ENCODE measurements around the gene ZSWIM4. TPM values are rescaled to one million over a fixed set of nuclear protein-coding genes. Genes with fewer than 3 reads are reported as not detected.

Gene ZSWIM4
- total and polyA plus RNA-seq, 9 donors, result 1.2 to 7.9 (median 4.3) TPM

DNA sequence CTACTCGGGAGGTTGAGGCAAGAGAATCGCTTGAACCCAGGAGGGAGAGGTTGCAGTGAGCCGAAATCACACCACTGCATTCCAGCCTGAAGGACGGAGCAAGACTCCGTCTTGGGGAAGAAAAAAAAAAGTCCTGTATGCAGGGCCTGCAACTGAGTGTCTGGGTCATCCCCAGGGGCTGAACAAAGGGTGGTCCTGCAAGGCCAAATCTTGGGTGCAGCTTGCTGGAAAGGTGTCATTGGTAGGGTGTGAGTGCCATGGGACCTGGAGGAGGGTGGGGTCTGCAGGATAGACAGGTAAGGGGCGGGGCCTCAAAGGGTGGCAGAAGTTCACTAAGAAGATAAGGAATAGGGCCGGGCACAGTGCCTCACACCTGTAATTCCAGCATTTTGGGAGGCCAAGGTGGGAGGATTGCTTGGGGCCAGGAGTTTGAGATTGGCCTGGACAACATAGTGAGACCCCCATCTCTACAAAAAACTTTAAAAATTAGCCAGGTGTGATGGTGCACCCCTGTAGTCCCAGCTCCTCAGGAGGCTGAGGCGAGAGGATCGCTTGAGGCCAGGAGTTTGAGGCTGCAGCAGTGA is 31.5 kb downstream of the ZSWIM4 start:
- 92 to 95% (median 94%) methylated on average over 9 of the region's 9 CpGs for WGBS, 3 donors
- Histone ChIP-seq H3K27me3 (no peaks in the 10 kb centered on the region), H3K27ac (no peak overlapping the region), H3K4me3 (no peak overlapping the region), H3K36me3 (peaks cover 3% of the 10 kb centered on the region), H3K4me1 (ENCODE audit: insufficient read depth) (no peaks in the 10 kb centered on the region), H3K9me3 (no peaks in the 10 kb centered on the region)
- intact Hi-C loops (cut with DNase I), result no loop called here
- TF ChIP-seq, protein P1, sequence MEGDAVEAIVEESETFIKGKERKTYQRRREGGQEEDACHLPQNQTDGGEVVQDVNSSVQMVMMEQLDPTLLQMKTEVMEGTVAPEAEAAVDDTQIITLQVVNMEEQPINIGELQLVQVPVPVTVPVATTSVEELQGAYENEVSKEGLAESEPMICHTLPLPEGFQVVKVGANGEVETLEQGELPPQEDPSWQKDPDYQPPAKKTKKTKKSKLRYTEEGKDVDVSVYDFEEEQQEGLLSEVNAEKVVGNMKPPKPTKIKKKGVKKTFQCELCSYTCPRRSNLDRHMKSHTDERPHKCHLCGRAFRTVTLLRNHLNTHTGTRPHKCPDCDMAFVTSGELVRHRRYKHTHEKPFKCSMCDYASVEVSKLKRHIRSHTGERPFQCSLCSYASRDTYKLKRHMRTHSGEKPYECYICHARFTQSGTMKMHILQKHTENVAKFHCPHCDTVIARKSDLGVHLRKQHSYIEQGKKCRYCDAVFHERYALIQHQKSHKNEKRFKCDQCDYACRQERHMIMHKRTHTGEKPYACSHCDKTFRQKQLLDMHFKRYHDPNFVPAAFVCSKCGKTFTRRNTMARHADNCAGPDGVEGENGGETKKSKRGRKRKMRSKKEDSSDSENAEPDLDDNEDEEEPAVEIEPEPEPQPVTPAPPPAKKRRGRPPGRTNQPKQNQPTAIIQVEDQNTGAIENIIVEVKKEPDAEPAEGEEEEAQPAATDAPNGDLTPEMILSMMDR (IDR thresholded peaks at IDR 0.05), result no peak
- TF ChIP-seq POLR2A (IDR thresholded peaks at IDR 0.05), result no peak
- no peak for TF ChIP-seq EP300 (IDR thresholded peaks at IDR 0.05)
- DNase-seq, result no peak

GRCh38 chr19:13827656-13828055 is 32.4 kb downstream of the ZSWIM4 start:
- intact Hi-C loops (cut with DNase I), result no loop called here
- DNase-seq, result no peak
- H3K4me1 ChIP-seq (ENCODE audit: insufficient read depth), result no peaks in the 10 kb centered on the region
- H3K4me3 ChIP-seq, result no peak overlapping the region
- H3K27me3 ChIP-seq, result no peaks in the 10 kb centered on the region
- WGBS, 3 donors, result 69 to 76% (median 73%) methylated on average over 4 of the region's 4 CpGs
- TF ChIP-seq POLR2A (IDR thresholded peaks at IDR 0.05) (no peak), EP300 (IDR thresholded peaks at IDR 0.05) (no peak)
- TF ChIP-seq, protein P1 (IDR thresholded peaks at IDR 0.05), result no peak
- H3K9me3 ChIP-seq, result no peaks in the 10 kb centered on the region
- no peak overlapping the region for H3K27ac ChIP-seq
- H3K36me3 ChIP-seq, result peaks cover 3% of the 10 kb centered on the region

DNA sequence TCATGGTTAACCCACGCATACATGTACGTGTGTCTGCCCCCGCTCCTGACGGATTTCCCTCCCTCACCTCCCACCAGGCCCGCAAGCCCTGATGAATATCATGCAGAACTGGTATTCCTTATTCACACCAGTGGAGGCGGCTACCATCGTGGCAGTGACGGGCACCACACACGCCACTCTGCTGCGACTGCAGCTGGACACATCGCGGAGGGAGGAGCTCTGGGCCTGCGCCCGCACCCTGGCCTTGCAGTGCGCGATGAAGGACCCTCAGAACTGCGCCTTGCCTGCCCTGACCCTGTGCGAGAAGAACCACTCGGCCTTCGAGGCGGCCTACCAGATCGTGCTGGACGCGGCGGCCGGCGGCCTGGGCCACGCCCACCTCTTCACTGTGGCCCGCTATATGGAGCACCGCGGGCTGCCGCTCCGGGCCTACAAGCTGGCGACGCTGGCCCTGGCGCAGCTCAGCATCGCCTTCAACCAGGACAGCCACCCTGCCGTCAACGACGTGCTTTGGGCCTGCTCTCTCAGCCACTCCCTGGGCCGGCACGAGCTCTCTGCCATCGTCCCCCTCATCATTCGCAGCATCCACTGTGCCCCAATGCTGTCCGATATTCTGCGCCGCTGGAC is 35.0 kb downstream of the ZSWIM4 start:
- no peaks in the 10 kb centered on the region for H3K9me3 ChIP-seq
- H3K4me3 ChIP-seq, result no peak overlapping the region
- peaks cover 3% of the 10 kb centered on the region for H3K36me3 ChIP-seq
- no peaks in the 10 kb centered on the region for H3K4me1 ChIP-seq (ENCODE audit: insufficient read depth)
- DNase-seq, result no peak
- intact Hi-C loops (cut with DNase I), result loop anchor here in 2 of 4 donors (5.0 kb wide), 1 partner anchor 33 kb away; the partner anchor contains the start of gene ZSWIM4 (in 2 of the 2)
- no peak overlapping the region for H3K27ac ChIP-seq
- H3K27me3 ChIP-seq, result no peaks in the 10 kb centered on the region
- TF ChIP-seq, protein P1 (IDR thresholded peaks at IDR 0.05), result no peak
- TF ChIP-seq EP300 (IDR thresholded peaks at IDR 0.05), result no peak
- TF ChIP-seq POLR2A (IDR thresholded peaks at IDR 0.05), result no peak
- WGBS, 3 donors, result 93 to 95% (median 94%) methylated on average over 45 to 47 of the region's 47 CpGs

GRCh38 chr19:13830741-13831536 is 35.7 kb downstream of the ZSWIM4 start:
- Histone ChIP-seq H3K27me3 (no peaks in the 10 kb centered on the region), H3K4me3 (no peak overlapping the region), H3K36me3 (peaks cover 3% of the 10 kb centered on the region), H3K9me3 (no peaks in the 10 kb centered on the region), H3K4me1 (ENCODE audit: insufficient read depth) (no peaks in the 10 kb centered on the region), H3K27ac (no peak overlapping the region)
- TF ChIP-seq POLR2A (IDR thresholded peaks at IDR 0.05), result no peak
- TF ChIP-seq, protein P1 (IDR thresholded peaks at IDR 0.05), result no peak
- TF ChIP-seq EP300 (IDR thresholded peaks at IDR 0.05), result no peak
- intact Hi-C loops (cut with DNase I), result loop anchor here in 2 of 4 donors (5.0 kb wide), 1 partner anchor 34 kb away; the partner anchor contains the start of gene ZSWIM4 (in 2 of the 2)
- no peak for DNase-seq
- WGBS, 3 donors, result 85 to 89% (median 87%) methylated on average over 29 to 32 of the region's 32 CpGs

All from ovary (tissue), 9 donors.